Activated CD4-positive, alpha-beta T cell treated with anti-CD3 and anti-CD28 coated beads for 4 hours (primary cell): Measurements from ENCODE around the gene TAS2R20.
"Not testable (repeated sequence)": the region's sequence is repeated elsewhere in the genome, so short reads cannot be mapped to it uniquely, and the experiment has no call there.

Source experiments
- DNase-seq, 2 donors: peaks; one replicate each; pipeline ENCODE4 v3.0.0-alpha.2; 2020

Gene TAS2R20, protein sequence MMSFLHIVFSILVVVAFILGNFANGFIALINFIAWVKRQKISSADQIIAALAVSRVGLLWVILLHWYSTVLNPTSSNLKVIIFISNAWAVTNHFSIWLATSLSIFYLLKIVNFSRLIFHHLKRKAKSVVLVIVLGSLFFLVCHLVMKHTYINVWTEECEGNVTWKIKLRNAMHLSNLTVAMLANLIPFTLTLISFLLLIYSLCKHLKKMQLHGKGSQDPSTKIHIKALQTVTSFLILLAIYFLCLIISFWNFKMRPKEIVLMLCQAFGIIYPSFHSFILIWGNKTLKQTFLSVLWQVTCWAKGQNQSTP

DNA sequence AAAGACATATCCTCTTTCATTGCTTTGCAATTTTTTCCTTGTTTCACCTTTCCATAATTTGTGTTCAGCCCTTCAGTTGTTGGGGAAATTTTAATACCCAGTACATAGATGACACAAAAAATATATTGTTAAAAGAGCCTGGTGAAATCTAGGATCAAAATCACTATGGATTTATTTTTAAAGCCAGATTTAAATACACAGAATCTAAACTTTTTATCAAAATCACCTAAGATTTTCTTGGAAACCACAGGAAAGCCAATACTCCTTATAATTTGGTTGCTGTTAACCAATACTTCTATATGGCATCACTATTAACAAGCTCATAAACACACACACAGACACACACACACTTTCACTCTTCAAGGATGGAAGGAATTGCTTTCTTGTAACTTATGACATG, at the start of gene TAS2R20:
TSS of gene TAS2R20 (minus strand) at position 101 of the 400 bp plus-strand sequence. CDS start 429 bp downstream, outside the sequence.
- no peak for DNase-seq

DNA sequence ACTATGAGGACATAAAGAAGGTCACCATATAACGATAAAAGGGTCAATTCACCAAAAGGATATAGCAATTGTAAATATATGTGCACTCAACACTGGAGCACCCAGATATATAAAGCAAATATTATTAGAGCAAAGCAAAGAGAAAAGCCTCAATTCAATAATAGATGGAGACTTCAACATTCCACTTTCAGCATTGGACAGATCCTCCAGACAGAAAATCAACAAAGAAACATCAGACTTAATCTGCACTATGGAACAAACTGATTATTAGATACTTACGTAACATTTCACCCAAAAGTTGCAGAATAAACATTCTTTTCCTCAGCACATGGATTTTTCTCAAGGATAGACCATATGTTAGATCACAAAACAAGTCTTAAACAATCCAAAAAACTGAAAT, 43.3 kb upstream of the TAS2R20 start:
- DNase-seq, result not testable (repeated sequence)

DNA sequence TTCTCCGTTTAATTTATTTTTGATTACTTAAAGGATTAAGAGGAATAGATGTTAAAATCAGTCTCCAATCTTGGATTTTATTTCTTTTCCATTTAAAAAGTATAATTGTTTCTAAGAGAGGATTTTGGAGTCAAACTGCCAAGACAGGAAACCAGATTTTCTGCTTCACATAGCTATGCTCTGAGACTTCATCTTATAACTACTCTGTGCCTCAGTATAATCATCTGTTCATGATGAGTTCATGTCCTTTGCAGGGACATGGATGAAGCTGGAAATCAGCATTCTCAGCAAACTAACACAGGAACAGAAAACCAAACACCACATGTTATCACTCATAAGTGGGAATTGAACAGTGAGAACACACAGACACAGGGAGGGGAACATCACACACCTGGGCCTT, 42.1 kb upstream of the TAS2R20 start:
- DNase-seq, result no peak

DNA sequence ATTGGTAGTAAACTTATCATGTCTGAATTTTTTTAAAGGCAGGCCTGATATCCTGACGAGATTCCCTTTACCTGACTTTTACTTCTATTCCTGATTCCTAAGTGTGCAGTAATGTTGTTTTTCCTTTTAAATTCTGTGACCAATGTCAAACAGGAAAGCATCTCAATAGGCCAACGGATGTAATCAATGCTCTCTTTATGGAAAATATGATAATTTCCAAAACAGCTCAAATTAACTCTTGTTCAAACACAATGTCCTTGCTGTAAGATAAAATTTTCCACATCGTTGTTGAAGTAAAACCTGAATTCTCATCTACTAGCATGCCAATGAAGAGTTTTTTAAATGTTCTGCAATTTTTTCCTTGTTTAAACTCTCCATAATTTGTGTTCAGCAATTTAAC, 41.1 kb upstream of the TAS2R20 start:
- DNase-seq, result no peak

DNA sequence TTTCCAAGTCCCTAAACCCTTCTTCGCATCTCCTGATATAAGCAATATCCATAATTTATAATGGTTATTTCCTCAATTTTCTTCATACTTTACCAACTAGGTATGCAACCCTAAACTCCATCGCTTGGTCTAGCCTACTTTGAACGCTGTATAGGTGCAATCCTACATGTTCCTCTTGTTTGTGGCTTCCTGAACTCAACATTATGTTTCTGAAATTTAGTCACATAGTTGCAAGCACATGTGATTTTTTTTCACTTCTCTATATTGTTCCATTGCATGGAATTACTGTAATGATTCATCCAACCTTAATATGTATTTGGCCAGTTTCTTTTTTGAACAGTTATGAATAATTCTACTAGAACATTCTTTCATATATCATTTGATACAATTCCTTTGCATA, 35.9 kb upstream of the TAS2R20 start:
- DNase-seq, result not testable (repeated sequence)

DNA sequence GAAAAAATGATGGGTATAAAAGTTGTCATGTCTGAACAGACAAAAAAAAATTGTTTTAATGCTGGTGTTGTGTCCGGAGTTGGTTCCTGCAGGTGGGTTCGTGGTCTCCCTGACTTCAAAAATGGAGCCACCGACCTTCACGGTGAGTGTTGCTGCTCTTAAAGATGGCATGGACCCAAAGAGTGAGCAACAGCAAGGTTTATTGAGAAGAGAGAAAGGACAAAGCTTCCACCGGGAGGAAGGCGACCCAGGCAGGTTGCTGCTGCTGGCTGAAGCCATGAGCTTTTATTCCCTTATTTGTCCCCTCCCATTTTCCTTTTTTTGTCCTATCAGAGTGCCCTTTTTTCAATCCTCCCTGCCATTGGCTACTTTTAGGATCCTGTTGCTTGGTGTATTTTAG, 33.2 kb upstream of the TAS2R20 start, which contains the start of gene TAS2R31:
TSS of gene TAS2R31 (minus strand) at position 101 of the 400 bp plus-strand sequence. CDS start at position 29, 72 bp downstream.
- no peak for DNase-seq

DNA sequence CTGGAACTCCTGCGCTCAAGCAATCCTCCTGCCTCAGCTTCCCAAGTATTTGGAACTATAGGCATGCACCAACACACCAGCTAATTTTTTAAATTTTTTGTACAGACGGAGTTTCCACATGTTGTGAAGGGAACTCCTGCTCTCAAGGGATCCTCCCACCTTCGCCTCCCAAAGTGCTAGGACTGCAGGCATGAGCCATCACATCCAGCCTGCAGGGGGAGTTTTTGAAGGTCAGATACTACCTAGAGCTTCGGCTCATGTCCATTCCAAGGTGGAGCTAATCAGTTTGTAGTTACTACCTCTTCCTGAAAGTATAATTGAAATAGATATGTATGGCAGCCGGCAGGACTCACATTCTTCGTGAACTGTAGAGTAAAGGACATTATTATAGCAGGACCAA, 28.0 kb upstream of the TAS2R20 start:
- DNase-seq, result no peak

DNA sequence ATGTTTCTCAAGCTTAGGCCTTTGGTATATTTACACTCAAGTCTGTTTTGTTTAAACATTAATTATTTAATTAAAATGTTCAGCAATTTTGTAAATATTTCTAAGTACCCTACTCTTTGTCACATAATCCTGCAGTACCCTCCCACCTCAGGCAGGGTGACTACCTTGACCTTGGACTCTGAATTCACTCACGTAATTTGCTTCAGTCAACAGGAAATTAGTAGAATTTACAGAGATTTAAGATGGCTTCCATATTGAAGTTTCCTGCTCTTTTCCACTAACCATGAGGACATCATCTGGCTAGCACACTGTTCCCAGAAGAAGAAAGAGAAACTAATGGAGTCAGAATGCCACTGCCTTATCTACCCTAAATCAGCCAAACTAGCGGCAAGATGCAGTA, 25.3 kb upstream of the TAS2R20 start:
- no peak for DNase-seq

DNA sequence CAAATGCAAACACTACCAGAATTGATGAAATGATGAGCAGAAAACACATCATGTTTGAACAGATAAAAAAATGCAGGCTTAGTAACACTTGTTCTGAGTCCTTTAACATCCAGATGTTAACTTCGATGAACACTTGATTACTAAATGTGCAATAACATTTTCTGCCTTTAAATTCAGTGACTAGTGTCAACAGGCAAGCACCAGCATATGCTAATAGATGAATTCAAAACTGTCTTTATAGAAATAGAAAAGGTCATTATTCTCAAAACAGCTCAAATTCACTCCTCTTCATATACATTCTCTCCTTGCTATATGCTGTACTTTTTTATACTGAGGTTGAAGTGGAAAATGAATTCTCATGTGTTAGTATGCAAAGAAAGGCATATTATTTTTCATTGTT, 24.4 kb upstream of the TAS2R20 start, which contains the start of gene TAS2R19:
TSS of gene TAS2R19 (minus strand) at position 101 of the 400 bp plus-strand sequence. CDS start at position 52, 49 bp downstream.
- DNase-seq, result no peak

DNA sequence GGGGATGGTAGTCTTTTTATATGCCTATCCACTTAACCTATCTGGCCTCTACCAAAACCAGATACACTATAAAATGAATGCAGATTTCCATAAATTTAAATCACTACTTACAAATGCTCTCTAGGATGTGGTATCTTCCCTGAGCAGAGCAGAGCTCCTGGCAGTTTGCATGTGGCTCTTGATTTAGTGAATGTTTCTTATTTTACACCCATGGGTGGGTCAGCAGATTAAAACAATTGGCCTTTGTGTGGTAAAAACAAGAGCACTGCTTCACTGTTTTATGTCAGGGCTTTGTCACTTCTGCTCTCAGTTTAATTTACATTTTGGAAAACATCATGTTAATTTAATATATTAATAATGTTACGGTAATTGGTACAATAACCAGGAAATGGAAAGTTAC, 18.8 kb upstream of the TAS2R20 start:
- DNase-seq, result no peak

DNA sequence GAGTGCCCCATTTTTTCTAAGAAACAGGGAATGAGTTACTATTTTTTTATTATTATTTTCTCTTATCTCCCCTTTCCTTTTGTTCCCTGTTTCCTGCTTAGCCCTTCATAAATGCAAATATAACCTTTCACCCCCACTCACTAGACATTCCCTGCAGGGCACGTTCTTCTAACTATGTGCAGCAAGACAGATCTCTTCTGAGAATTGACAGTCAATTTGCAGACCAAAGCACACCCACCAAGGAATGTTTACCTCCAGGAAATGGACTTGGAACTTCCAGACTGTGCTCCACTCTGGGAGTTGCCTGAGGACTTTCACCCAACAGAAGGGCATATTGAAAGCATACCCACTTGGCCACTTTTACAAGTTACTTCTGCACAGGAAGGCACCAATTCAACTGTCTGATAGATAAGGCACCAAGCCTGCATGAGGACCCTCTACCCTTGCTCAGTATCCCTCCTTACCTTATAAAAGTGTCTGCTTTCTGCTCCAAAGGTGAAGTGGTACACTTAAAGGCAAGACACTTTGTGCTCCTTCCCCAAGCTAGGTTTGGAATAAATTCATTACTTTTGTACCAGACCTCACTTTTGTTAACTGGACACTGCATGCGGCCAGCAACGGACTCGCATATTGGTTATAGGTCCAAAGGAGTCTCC, 17.8 kb upstream of the TAS2R20 start:
- DNase-seq, result no peak

DNA sequence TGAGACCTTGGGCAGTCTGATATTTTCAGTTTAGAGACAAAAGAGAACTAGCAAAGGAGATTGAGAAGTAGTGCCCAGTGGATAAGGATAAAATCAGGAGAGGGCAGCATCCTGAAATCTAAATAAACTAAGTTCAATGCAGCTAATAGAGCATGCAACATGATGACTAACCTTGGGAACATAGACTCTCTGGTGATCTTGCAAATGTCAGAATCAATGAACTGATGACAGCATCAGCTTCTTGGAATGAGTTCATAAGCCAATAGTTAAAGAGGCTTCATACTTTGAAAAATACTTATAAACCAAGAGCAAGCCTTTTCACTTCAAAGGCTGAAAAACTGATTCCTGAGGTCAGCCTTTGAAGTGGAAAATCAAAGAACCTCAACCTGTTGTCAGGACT, 16.1 kb upstream of the TAS2R20 start:
- no peak for DNase-seq

DNA sequence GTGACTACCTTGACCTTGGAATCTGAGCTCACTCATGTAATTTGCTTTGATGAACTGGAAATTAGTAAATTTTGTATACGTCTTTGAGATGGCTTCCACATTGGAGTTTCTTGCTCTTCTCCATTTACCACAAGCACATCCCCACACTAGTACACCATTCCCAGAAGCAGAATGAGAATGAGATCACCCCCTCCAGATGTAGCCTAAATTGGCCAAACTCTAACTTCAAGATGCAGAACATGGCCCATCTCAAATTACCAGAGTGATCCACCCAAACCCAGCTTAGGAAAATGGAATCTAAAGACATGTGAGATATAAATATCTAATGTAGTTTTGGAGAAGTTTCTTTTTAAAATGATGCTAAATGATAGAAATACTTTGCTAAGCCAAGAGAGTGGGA, 9.5 kb upstream of the TAS2R20 start:
- DNase-seq, result no peak

DNA sequence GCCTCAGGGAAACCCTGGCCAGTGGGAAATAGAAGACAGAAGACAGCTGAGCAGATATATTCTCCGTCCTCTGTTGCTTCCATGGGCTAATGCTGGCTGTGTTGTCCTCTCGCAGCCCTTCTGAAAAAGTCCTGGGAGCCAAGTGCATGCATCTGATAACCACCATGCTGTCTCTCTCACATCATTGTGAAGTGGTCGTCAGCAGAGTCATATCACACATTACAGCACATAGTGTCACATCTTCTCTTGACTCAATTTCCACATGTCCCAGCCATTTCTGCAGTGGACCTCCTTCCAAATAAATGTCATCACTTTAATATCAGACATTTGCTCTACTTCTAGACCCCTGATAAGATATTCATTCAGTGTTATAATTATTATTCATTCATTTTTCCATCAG, 3.8 kb downstream of the TAS2R20 start:
- DNase-seq, result no peak

DNA sequence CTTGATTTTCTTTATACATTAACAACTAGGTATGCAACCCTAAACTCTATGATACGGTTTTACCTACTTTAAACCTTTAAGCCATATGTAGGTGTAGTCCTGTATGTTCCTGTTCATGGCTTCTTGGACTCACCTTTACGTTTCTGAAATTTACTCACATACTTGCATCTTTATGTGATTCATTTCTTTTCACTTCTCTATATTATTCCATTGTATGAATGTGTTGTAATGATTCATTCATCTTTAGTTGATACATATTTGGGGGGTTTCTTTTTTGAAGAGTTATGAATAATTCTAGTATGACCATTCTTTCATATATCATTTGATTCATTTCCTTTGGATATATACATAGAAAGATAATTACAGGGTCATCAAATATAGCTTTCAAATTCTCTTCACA, 9.0 kb downstream of the TAS2R20 start:
- no peak for DNase-seq

DNA sequence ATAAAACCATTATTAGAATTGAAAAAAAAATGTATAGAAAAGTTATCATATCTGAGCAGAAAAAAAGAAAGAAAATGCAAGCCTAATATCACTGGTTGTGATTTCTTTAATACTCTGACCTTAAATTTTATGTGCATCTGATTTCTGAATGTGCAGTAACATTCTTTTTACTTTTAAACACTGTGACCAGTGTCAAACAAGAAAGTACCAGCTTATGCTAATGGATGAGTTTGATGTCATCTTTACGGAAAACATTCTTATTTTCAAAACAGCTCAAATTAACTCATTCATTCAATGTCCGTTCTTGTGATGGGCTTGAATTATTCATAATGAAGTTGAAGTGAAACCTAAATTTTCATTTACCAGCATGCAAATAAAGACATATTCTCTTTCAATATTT, 11.3 kb downstream of the TAS2R20 start, which contains the start of gene TAS2R50:
TSS of gene TAS2R50 (minus strand) at position 101 of the 400 bp plus-strand sequence. CDS start at position 49, 52 bp downstream.
- DNase-seq, result no peak

DNA sequence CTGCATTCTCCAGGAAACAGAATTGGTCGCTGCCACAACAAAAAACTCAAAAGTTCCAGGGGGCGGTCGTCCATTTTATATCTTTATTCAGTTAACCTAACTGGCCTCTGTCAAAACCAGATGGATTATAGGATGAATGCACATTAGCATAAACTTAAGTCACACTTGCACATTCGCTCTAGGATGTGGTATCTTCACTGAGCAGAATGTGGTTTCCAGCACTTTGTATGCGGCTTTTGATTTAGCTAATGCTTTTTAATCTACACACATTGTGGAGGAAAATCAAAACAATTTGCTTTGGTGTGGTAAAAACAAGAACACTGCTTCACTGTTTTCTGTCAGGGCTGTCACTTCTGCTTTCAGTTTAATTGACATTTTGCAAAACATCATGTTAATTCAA, 15.9 kb downstream of the TAS2R20 start:
- no peak for DNase-seq

DNA sequence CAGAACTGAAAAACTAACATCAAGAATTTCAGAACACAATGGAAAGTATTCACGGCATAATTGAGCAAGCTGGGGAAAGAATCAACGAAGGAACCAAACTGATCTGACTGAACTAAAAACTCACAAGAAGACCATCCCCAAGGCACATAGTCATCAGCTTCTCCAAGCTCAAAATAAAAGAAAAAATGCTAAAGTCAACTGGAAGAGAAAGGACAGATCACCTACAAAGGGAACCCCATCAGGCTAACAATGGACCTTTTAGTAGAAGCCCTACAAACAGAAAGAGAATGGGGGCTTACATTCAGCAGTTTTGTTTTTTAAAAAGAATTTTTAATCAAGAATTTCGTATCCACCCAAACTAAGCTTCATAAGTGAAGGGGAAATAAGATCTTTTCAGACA, 23.1 kb downstream of the TAS2R20 start:
- no peak for DNase-seq

DNA sequence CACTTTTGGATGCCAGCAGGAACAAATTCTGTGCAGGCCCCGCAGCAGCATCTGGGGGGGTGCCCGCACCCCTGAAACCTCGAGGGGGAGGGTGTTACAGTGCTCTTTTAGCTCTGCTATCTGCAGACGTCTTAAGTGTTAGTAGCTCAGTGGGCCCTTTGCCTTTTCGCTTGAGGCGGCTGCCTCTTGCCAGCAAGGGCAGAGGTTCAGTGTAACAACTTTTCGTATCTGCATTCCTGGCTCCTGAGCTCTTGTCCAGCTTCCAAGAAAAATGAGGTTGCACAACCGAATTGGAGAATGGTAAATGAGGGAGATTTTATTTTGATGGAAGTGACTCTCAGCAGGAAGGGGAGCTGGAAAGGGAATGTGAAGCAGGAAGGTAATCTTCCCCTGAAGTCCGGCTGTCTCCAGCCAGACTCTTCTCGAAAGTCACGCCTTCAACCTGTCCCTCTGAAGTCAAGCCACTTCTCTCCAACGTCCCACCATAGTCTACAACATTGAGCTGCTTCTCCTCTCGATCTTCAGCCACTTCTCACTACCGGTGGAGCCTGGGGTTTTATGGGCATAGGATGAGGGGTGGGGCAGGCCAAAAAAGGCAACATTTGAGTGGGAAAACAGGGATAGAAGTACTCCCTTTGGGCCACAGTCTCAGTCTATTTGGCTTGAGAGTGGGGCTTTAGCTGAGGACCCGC, 29.2 kb downstream of the TAS2R20 start:
- DNase-seq, result no peak

DNA sequence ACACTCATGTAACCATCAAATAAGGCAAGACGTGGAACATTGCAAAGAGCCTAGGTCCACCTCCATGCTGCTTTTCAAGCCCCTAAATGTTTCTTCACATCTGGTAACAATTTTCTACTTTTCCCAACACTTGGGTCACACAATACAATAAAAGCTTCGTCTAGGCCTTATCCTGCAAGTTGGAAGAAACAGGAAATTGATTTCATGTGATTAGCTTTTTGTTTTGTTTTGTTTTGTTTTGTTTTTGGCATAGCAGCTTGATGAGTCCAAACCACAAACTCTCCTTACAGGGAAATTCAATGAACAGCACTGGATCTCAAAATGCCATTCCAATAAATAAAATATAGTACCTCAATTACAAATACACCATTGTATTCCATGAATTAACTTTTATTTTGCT, 30.7 kb downstream of the TAS2R20 start:
- no peak for DNase-seq

DNA sequence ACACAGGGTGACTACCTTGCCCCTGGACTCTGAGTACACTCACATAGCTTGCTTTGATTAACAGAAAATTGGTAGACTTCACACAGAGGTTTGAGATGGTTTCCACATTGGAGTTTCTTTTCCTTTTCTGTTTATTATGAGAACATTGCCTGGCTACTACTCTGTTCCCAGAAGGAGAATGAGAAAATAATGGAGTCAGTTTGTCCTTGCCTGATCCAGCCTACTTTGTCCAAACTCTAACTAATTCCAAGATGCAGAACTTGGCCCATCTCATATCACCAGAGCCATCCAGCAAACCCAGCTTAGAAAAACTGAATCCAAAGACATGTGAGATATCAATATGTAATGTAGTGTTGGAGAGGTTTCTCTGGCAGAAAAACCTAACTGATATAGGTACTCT, 31.8 kb downstream of the TAS2R20 start:
- DNase-seq, result no peak

DNA sequence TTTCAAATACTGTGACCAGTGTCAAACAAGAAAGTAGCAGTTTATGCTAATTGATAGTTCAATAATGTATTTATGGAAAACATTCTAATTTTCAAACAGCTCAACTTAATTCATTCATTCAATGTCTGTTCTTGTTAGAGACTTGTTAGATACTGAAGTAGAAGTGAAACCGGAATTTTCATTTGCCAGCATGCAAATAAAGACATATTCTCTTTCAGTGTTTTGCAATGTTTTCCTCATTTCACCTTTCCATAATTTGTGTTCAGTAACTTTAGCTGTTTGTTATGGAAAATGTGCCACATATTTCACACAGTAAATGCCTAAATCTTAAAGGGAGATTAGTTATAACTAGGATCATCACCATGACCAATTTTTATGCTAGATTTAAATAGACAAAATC, 32.6 kb downstream of the TAS2R20 start:
- no peak for DNase-seq

DNA sequence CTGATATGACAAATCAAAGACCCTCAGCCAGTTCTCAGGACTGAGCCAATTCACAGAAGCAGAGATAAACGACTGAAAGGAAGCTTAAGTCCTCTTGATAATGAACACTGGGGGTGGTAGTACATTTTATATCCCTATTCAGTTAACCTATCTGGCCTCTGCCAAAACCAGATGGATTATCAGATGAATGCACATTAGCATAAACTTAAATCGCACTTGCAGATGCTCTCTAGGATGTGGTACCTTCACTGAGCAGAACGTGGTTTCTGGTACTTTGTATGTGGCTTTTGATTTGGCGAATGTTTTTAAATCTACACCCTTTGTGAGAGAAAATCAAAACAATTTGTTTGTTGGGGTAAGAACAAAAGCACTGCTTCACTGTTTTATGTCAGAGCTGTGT, 37.9 kb downstream of the TAS2R20 start:
- no peak for DNase-seq

DNA sequence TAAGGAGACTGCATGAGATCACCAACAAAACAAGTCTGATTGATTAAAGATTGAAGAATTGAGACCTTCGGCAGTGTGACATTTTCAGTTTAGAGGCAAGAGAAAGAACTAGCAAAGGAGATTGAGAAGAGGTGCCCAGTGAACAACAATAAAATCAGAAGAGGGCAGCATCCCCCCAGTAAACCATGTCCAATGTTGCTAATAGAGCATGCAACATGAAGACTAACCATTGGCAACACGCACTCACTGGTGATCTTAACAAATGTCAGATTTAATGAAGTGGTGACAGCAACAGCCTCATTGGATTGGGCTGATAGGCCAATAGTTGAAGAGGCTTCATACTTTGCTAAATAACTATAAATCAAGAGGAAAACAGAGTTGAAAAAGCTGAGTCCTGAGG, 38.3 kb downstream of the TAS2R20 start:
- DNase-seq, result no peak
